ENCODE data around the gene CERS6. TPM values are rescaled to one million over a fixed set of nuclear protein-coding genes. Genes with fewer than 3 reads are reported as not detected.

The CERS6 gene
- polyA plus RNA-seq, 1 donor (not counting 4 experiments of a cell fraction or from before 2014, with no cell fraction given), result 19.5 TPM

DNA sequence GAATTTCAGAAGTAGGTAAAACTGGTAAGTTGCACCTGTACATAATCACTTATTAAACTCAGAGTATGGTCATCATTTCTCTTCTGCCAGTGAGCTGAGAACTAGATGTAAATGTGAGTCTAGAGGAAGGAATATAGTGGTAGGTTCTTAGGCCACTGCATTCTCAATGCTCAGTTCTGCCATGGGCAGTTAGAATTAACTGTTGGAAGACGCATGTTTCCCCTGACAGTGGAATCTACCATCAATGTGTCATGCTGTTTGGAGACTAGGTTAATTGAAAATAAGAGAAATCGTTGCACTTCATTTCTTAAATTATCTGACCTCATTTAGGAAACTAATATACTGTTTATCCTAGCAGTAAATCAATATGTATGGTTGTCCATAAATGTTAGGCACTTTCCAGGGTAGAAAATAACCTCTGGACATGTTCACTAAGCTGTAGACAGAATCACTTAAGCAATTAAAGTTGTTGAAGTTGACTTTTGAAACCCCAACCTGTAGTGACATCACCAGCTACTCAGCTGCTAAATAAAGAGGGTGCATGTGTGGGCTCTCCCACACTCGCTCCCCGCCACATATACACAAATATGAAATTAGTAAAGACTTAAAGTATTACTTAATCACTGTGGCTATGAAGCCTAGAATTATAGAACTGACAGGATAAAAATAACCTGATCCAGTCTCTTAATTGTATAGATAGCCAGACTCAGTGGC lies 254.8 kb downstream of the CERS6 start:
- Histone ChIP-seq H3K79me2 (ENCODE audit: control insufficient read depth, insufficient read depth, low read length) (no peaks in the 10 kb centered on the region), H2AFZ (ENCODE audit: control insufficient read depth, low read length) (no peak overlapping the region), H3K9me3 (ENCODE audit: control insufficient read depth, low read depth, low read length) (no peaks in the 10 kb centered on the region), H3K4me2 (ENCODE audit: control insufficient read depth, extremely low read depth, insufficient read depth, low read depth, low read length) (no peak overlapping the region), H3K27ac (ENCODE audit: control insufficient read depth, insufficient read depth, low read length) (no peak overlapping the region), H4K20me1 (ENCODE audit: control insufficient read depth, extremely low read depth, insufficient read depth, low read length) (no peaks in the 10 kb centered on the region), H3K27me3 (ENCODE audit: control insufficient read depth, extremely low read depth, insufficient read depth, low read length) (no peaks in the 10 kb centered on the region), H3K9ac (ENCODE audit: control insufficient read depth, extremely low read depth, insufficient read depth, low read length) (no peak overlapping the region), H3K9me1 (ENCODE audit: control insufficient read depth, extremely low read depth, insufficient read depth, low read length) (no peaks in the 10 kb centered on the region), H3K4me1 (ENCODE audit: control insufficient read depth, extremely low read depth, insufficient read depth, low read length) (no peaks in the 10 kb centered on the region), H3K4me3 (ENCODE audit: control insufficient read depth in 2 of 3, extremely low read depth in 1 of 3, insufficient read depth in 2 of 3, low read depth in 1 of 3, low read length in 3 of 3) (no peak overlapping the region), H3K36me3 (ENCODE audit: control insufficient read depth in 2 of 2, extremely low read depth in 1 of 2, insufficient read depth in 2 of 2, low read length in 2 of 2) (peaks cover 0 to 2% of the 10 kb centered on the region in 2 experiments)
- no peak for FAIRE-seq
- DNase-seq (ENCODE audit: low read depth, low spot score), result no peak
- no peak for TF ChIP-seq EZH2 (IDR thresholded peaks at IDR 0.05; ENCODE audit: low read length)
- TF ChIP-seq, protein P1, sequence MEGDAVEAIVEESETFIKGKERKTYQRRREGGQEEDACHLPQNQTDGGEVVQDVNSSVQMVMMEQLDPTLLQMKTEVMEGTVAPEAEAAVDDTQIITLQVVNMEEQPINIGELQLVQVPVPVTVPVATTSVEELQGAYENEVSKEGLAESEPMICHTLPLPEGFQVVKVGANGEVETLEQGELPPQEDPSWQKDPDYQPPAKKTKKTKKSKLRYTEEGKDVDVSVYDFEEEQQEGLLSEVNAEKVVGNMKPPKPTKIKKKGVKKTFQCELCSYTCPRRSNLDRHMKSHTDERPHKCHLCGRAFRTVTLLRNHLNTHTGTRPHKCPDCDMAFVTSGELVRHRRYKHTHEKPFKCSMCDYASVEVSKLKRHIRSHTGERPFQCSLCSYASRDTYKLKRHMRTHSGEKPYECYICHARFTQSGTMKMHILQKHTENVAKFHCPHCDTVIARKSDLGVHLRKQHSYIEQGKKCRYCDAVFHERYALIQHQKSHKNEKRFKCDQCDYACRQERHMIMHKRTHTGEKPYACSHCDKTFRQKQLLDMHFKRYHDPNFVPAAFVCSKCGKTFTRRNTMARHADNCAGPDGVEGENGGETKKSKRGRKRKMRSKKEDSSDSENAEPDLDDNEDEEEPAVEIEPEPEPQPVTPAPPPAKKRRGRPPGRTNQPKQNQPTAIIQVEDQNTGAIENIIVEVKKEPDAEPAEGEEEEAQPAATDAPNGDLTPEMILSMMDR (optimal IDR thresholded peaks at IDR 0.05 in 1 of 3, IDR thresholded peaks at IDR 0.05 in 1 of 3, conservative IDR thresholded peaks at IDR 0.05 in 1 of 3; ENCODE audit: extremely low read depth in 1 of 3, insufficient read depth in 2 of 3, low read length in 3 of 3), result no peak
- dilution Hi-C loops (cut with MboI; ENCODE audit: extremely low pct_ligation_motif_present, low sequenced_read_pairs), result no loop called here

GRCh38 chr2:168712053-168712452 lies 256.0 kb downstream of the CERS6 start:
- no peaks in the 10 kb centered on the region for H3K79me2 ChIP-seq (ENCODE audit: control insufficient read depth, insufficient read depth, low read length)
- TF ChIP-seq EZH2 (IDR thresholded peaks at IDR 0.05; ENCODE audit: low read length), result no peak
- TF ChIP-seq, protein P1 (optimal IDR thresholded peaks at IDR 0.05 in 1 of 3, IDR thresholded peaks at IDR 0.05 in 1 of 3, conservative IDR thresholded peaks at IDR 0.05 in 1 of 3; ENCODE audit: extremely low read depth in 1 of 3, insufficient read depth in 2 of 3, low read length in 3 of 3), result no peak
- H3K4me2 ChIP-seq (ENCODE audit: control insufficient read depth, extremely low read depth, insufficient read depth, low read depth, low read length), result no peak overlapping the region
- H3K27me3 ChIP-seq (ENCODE audit: control insufficient read depth, extremely low read depth, insufficient read depth, low read length), result no peaks in the 10 kb centered on the region
- H3K9me3 ChIP-seq (ENCODE audit: control insufficient read depth, low read depth, low read length), result no peaks in the 10 kb centered on the region
- no peaks in the 10 kb centered on the region for H4K20me1 ChIP-seq (ENCODE audit: control insufficient read depth, extremely low read depth, insufficient read depth, low read length)
- no peaks in the 10 kb centered on the region for H3K9me1 ChIP-seq (ENCODE audit: control insufficient read depth, extremely low read depth, insufficient read depth, low read length)
- H3K36me3 ChIP-seq (ENCODE audit: control insufficient read depth in 2 of 2, extremely low read depth in 1 of 2, insufficient read depth in 2 of 2, low read length in 2 of 2), result peaks cover 0 to 2% of the 10 kb centered on the region in 2 experiments
- H3K4me3 ChIP-seq (ENCODE audit: control insufficient read depth in 2 of 3, extremely low read depth in 1 of 3, insufficient read depth in 2 of 3, low read depth in 1 of 3, low read length in 3 of 3), result no peak overlapping the region
- H3K4me1 ChIP-seq (ENCODE audit: control insufficient read depth, extremely low read depth, insufficient read depth, low read length), result peaks cover under 1% of the 10 kb centered on the region
- H3K9ac ChIP-seq (ENCODE audit: control insufficient read depth, extremely low read depth, insufficient read depth, low read length), result no peak overlapping the region
- dilution Hi-C loops (cut with MboI; ENCODE audit: extremely low pct_ligation_motif_present, low sequenced_read_pairs), result no loop called here
- no peak overlapping the region for H3K27ac ChIP-seq (ENCODE audit: control insufficient read depth, insufficient read depth, low read length)
- FAIRE-seq, result no peak
- no peak overlapping the region for H2AFZ ChIP-seq (ENCODE audit: control insufficient read depth, low read length)
- no peak for DNase-seq (ENCODE audit: low read depth, low spot score)
